PC-9 (cell line): ENCODE results near the gene PSMD13. TPM values are rescaled to one million over a fixed set of nuclear protein-coding genes. Genes with fewer than 3 reads are reported as not detected.

ENCODE experiments used
- BruUV-seq: library from RNA; stranded (reverse); fragments of 400-500 nt; replicated peaks from 2 replicates; lab custom pipeline; 2021; lab: Mats Ljungman, UMichigan
- CTCF ChIA-PET: fragments of 300-600 bp; sonication (Branson Sonifier 250); formaldehyde crosslinking; loops from one replicate; lab custom pipeline; 2022; ENCODE audit warnings: antibody characterized with exemption; lab: Charles Lee
- POLR2A ChIA-PET: fragments of 300-600 bp; sonication (Branson Sonifier 250); formaldehyde crosslinking; loops from one replicate; lab custom pipeline; 2022; ENCODE audit warnings: antibody characterized with exemption; ENCODE audit not compliant: unreplicated experiment; lab: Charles Lee
- DNase-seq, 2 experiments: peaks; one replicate each; pipeline versions ENCODE4 v3.0.0 to v3.0.0-alpha.2; 2015 to 2022; ENCODE audit warnings: mixed read lengths in 1 of 2
- H2AFZ ChIP-seq: fragments of 200-600 bp; sonication (generic); 2 replicates; pipeline ENCODE4 v1.8.1; 2017; ENCODE audit warnings: antibody characterized with exemption
- H3F3A ChIP-seq: fragments of 200-600 bp; sonication (generic); 2 replicates; pipeline ENCODE4 v1.8.1; 2017; ENCODE audit warnings: antibody characterized with exemption, mild to moderate bottlenecking, low read depth; ENCODE audit not compliant: insufficient read depth
- H3K27ac ChIP-seq: fragments of 200-600 bp; sonication (generic); 2 replicates; pipeline ENCODE4 v1.6.1; 2016; ENCODE audit warnings: mixed run types
- H3K27me3 ChIP-seq: fragments of 200-600 bp; sonication (generic); 2 replicates; pipeline ENCODE4 v1.6.1; 2016; ENCODE audit warnings: low read depth, mixed run types; ENCODE audit not compliant: insufficient read depth
- H3K36me3 ChIP-seq: fragments of 200-600 bp; sonication (generic); 2 replicates; pipeline ENCODE4 v1.6.1; 2016; ENCODE audit warnings: low read depth, mixed run types
- H3K4me1 ChIP-seq: fragments of 200-600 bp; sonication (generic); replicated peaks from 2 replicates; pipeline ENCODE4 v1.6.1; 2016; ENCODE audit warnings: mixed run types; ENCODE audit not compliant: insufficient read depth
- H3K4me2 ChIP-seq: fragments of 200-600 bp; sonication (generic); 2 replicates; pipeline ENCODE4 v1.6.1; 2017; ENCODE audit warnings: mixed run types
- H3K4me3 ChIP-seq: fragments of 200-600 bp; sonication (generic); 2 replicates; pipeline ENCODE4 v1.6.1; 2016; ENCODE audit warnings: mixed run types
- H3K79me2 ChIP-seq: fragments of 200-600 bp; sonication (generic); 2 replicates; pipeline ENCODE4 v1.6.1; 2017; ENCODE audit warnings: low read depth, mixed run types
- H3K9me2 ChIP-seq: fragments of 200-600 bp; sonication (generic); 2 replicates; pipeline ENCODE4 v1.8.1; 2017; ENCODE audit warnings: mild to moderate bottlenecking; ENCODE audit not compliant: insufficient read depth
- H3K9me3 ChIP-seq: fragments of 200-600 bp; sonication (generic); 2 replicates; pipeline ENCODE4 v1.8.1; 2016; ENCODE audit warnings: low read depth; ENCODE audit not compliant: insufficient read depth
- H4K20me1 ChIP-seq: fragments of 200-600 bp; sonication (generic); 2 replicates; pipeline ENCODE4 v1.8.1; 2017; ENCODE audit not compliant: insufficient read depth
- CTCF ChIP-seq: fragments of 200-600 bp; sonication (generic); conservative IDR thresholded peaks from 2 replicates; pipeline ENCODE4 v1.6.1; 2017; ENCODE audit warnings: mixed run types, antibody characterized with exemption, mild to moderate bottlenecking, moderate library complexity
- EZH2 ChIP-seq: fragments of 200-600 bp; sonication (generic); IDR thresholded peaks from 2 replicates; pipeline ENCODE4 v1.8.0; 2017; ENCODE audit warnings: antibody characterized with exemption, low read depth
- intact Hi-C: fragments of 100-400 bp; cut with micrococcal nuclease; formaldehyde crosslinking; loops from one replicate; pipeline ENCODE4 v1.10.0; 2022; ENCODE audit not compliant: unreplicated experiment
- total RNA-seq: library from RNA; stranded (reverse); gene quantifications from 2 replicates; pipeline ENCODE4 v1.2.3, GENCODE V29; 2021

The PSMD13 gene
- total RNA-seq, 1 experiment from 2014 or later = 143 TPM

DNA sequence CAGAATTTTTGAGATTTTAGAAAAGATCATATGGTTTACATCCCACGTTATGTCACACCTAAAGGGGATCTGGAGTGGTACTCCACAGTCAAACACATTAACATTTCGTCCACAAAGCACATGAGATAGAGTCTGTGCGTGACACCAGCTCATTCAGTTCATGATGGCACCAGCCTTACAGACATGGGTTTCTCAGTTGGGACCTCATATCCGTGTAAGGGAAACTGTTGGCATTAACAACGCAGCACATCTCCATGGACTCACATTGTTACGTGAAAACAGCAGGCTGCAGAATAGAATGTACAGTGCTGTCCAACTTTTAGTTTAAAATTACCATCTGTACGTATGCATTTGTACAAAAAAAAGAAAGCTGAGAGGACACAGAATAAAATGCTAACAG is 15.2 kb upstream of the PSMD13 start:
- Histone ChIP-seq H3K4me2 (no peak overlapping the region), H3K4me3 (no peak overlapping the region), H3K9me2 (no peaks in the 10 kb centered on the region), H2AFZ (no peak overlapping the region), H3K36me3 (no peaks in the 10 kb centered on the region), H3K27ac (no peak overlapping the region), H3K9me3 (no peaks in the 10 kb centered on the region), H4K20me1 (no peaks in the 10 kb centered on the region), H3K4me1 (no peaks in the 10 kb centered on the region), H3F3A (peaks cover 2% of the 10 kb centered on the region; the same call in 1 of the 2 replicates), H3K27me3 (no peaks in the 10 kb centered on the region), H3K79me2 (no peaks in the 10 kb centered on the region)
- no peak for DNase-seq
- ChIA-PET POLR2A (no interaction called here), CTCF (interaction anchor here (0.6 kb wide), 1 partner anchor 190 kb away, joined by 3 read pairs; no protein-coding TSS in a partner anchor)
- BruUV-seq = no TSS peak
- TF ChIP-seq EZH2 (no peak), CTCF (no peak)
- intact Hi-C loops = no loop called here

DNA sequence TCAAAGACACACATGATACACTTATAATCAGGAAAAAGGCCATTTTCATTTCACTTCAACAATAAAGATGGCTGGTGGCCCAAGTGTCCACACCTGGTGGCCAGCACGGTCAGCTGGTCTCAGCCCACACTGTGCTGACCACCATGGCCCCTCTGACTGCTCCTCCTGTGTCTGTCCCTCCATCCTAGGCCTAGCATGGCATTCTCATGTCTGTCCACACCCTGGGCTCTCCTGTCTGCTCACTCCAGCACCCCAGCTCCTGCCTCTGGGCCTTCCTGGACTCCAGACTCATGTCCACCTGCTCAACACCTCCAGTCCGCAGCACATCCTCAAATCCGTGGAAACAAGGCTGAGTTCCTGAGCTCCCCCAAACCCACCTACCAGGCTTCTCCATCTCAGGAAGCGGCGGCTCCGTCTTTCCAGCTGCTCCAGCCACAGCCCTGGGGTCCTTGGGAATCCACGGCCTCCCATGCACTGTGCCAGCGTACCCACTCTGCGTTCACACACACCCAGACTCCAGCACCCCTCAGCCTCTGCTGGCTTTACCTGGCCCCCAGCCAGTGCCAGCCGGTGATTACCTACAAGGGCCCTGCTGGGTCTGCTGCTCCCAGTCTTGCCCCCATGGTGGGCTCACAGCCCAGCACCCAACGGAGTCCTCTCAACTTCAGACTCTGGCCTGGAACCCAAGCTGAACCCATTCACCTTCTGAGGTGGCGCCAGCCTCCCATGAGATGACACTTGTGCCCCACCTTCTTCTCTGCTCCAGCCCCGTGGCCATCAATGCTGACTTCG is 14.6 kb upstream of the PSMD13 start:
- no peaks in the 10 kb centered on the region for H4K20me1 ChIP-seq
- H3K9me2 ChIP-seq = no peaks in the 10 kb centered on the region
- no peaks in the 10 kb centered on the region for H3K79me2 ChIP-seq
- no peaks in the 10 kb centered on the region for H3K9me3 ChIP-seq
- H3K4me1 ChIP-seq = no peaks in the 10 kb centered on the region
- CTCF ChIA-PET = interaction anchor here (0.6 kb wide), 1 partner anchor 190 kb away, joined by 3 read pairs; no protein-coding TSS in a partner anchor
- no peak overlapping the region for H3K4me3 ChIP-seq
- intact Hi-C loops = no loop called here
- BruUV-seq = no TSS peak
- TF ChIP-seq CTCF (no peak), EZH2 (no peak)
- no peaks in the 10 kb centered on the region for H3K27me3 ChIP-seq
- POLR2A ChIA-PET = no interaction called here
- no peaks in the 10 kb centered on the region for H3F3A ChIP-seq
- no peak overlapping the region for H2AFZ ChIP-seq
- no peaks in the 10 kb centered on the region for H3K36me3 ChIP-seq
- no peak overlapping the region for H3K27ac ChIP-seq
- DNase-seq = no peak
- H3K4me2 ChIP-seq = no peak overlapping the region

DNA sequence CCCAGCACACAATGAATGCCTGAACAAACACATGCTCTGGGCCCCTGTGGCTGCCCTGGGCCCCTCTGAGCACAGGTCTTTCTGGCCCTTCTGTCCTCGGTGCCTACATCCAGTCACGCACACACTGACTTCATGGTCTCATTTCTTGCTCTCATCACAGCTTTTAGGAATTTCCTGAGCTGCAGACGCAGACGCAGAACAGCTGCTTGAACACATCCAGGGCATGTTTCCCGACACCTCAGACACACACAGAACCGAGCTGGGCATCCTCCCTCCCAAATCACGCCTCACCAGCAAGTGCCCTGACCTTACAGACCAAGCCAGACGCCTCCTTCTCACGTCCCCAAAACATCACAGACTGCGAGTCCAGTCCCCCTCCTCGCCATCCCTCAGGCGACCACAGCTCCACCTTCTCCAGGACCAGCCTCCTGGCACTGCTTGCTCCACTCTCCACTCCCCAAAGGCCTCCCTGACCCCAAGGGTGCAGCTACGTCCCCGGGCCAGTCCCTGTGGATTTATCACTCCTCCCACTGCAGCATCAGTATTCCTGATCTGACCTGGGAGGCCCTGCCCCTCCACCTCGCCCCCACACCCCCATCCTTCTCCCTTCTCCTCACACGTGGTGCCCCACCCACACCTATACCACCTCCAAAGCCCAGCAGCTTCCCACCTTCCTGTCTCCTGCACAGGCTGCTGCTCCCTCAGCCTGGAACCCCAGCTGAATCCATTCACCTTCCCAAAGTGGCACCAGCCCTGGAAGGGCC is 13.6 kb upstream of the PSMD13 start:
- no peak for TF ChIP-seq EZH2
- TF ChIP-seq CTCF = no peak
- Histone ChIP-seq H3K9me2 (no peaks in the 10 kb centered on the region), H3F3A (no peaks in the 10 kb centered on the region), H3K79me2 (no peaks in the 10 kb centered on the region), H3K36me3 (no peaks in the 10 kb centered on the region), H3K27ac (no peak overlapping the region), H3K4me2 (no peak overlapping the region), H3K4me1 (no peaks in the 10 kb centered on the region), H4K20me1 (no peaks in the 10 kb centered on the region), H3K27me3 (no peaks in the 10 kb centered on the region), H2AFZ (no peak overlapping the region), H3K9me3 (no peaks in the 10 kb centered on the region), H3K4me3 (no peak overlapping the region)
- intact Hi-C loops = no loop called here
- BruUV-seq = no TSS peak
- POLR2A ChIA-PET = no interaction called here
- no peak for DNase-seq
- CTCF ChIA-PET = no interaction called here
